GM23338 (cell line): Measurements from ENCODE around the gene APOOL. TPM values are rescaled to one million over a fixed set of nuclear protein-coding genes. Genes with fewer than 3 reads are reported as not detected.

ENCODE experiments used
- ATAC-seq: fragments of 200-7000 bp; cut with Tn5 transposase; 3 replicates; pipeline ENCODE4 v1.9.1; 2020
- DNase-seq: peaks from one replicate; pipeline ENCODE4 v3.0.0-alpha.2; 2015; ENCODE audit warnings: low spot score
- H2AFZ ChIP-seq: fragments of 200-600 bp; sonication (generic); 2 replicates; pipeline ENCODE4 v1.8.0; 2016; ENCODE audit warnings: antibody characterized with exemption, mild to moderate bottlenecking, moderate library complexity
- H3F3A ChIP-seq: fragments of 200-600 bp; sonication (generic); replicated peaks from 2 replicates; pipeline ENCODE4 v1.8.0; 2017; ENCODE audit warnings: antibody characterized with exemption, mixed run types, low read depth
- H3K27ac ChIP-seq: fragments of 200-600 bp; sonication (generic); 2 replicates; pipeline ENCODE4 v1.6.1; 2016; ENCODE audit warnings: low read depth
- H3K27me3 ChIP-seq: fragments of 200-600 bp; sonication (generic); 2 replicates; pipeline ENCODE4 v1.8.0; 2016; ENCODE audit warnings: mild to moderate bottlenecking, mixed run types, moderate library complexity; ENCODE audit not compliant: insufficient read depth
- H3K36me3 ChIP-seq: fragments of 200-600 bp; sonication (generic); 2 replicates; pipeline ENCODE4 v1.8.0; 2016; ENCODE audit warnings: mild to moderate bottlenecking; ENCODE audit not compliant: insufficient read depth
- H3K4me1 ChIP-seq: fragments of 200-600 bp; sonication (generic); 2 replicates; pipeline ENCODE4 v1.8.0; 2016; ENCODE audit warnings: mild to moderate bottlenecking, moderate library complexity; ENCODE audit not compliant: insufficient read depth
- H3K4me2 ChIP-seq: fragments of 200-600 bp; sonication (generic); 2 replicates; pipeline ENCODE4 v1.7.1; 2017; ENCODE audit warnings: mixed run types
- H3K4me3 ChIP-seq: fragments of 200-600 bp; sonication (generic); 2 replicates; pipeline ENCODE4 v1.6.1; 2016; ENCODE audit warnings: mixed run types
- H3K79me2 ChIP-seq: fragments of 200-600 bp; sonication (generic); replicated peaks from 2 replicates; pipeline ENCODE4 v1.8.0; 2017; ENCODE audit warnings: mild to moderate bottlenecking; ENCODE audit not compliant: insufficient read depth
- H3K9me2 ChIP-seq: fragments of 200-600 bp; sonication (generic); 2 replicates; pipeline ENCODE4 v1.8.0; 2017; ENCODE audit not compliant: insufficient read depth
- H4K20me1 ChIP-seq: fragments of 200-600 bp; sonication (generic); replicated peaks from 2 replicates; pipeline ENCODE4 v1.8.0; 2017; ENCODE audit warnings: mild to moderate bottlenecking; ENCODE audit not compliant: insufficient read depth
- H3K27ac Mint-ChIP-seq: 2 replicates; pipeline ENCODE4 v1.8.0; 2020; ENCODE audit warnings: inconsistent platforms, mild to moderate bottlenecking, moderate library complexity, mixed read lengths
- H3K27me3 Mint-ChIP-seq: 3 replicates; pipeline ENCODE4 v1.8.0; 2022; ENCODE audit warnings: low read depth, mild to moderate bottlenecking, moderate library complexity, mixed read lengths, inconsistent platforms; ENCODE audit not compliant: insufficient read depth, poor library complexity
- H3K36me3 Mint-ChIP-seq: 3 replicates; pipeline ENCODE4 v1.8.0; 2021; ENCODE audit warnings: low read depth, mild to moderate bottlenecking, inconsistent platforms, moderate library complexity, mixed read lengths
- H3K4me1 Mint-ChIP-seq: 3 replicates; pipeline ENCODE4 v1.8.0; 2020; ENCODE audit warnings: mild to moderate bottlenecking, inconsistent platforms, mixed read lengths
- H3K4me3 Mint-ChIP-seq: 3 replicates; pipeline ENCODE4 v1.8.0; 2021; ENCODE audit warnings: moderate library complexity, mild to moderate bottlenecking, inconsistent platforms, mixed read lengths
- H3K9me3 Mint-ChIP-seq: 3 replicates; pipeline ENCODE4 v1.8.0; 2020; ENCODE audit warnings: moderate library complexity, mild to moderate bottlenecking, inconsistent platforms, mixed read lengths
- CREB1 ChIP-seq: fragments of 250-450 bp; sonication (Bioruptor Pico); IDR thresholded peaks from 2 replicates; pipeline ENCODE4 v1.5.0; 2020; ENCODE audit warnings: low read depth, mild to moderate bottlenecking, moderate library complexity
- CTCF ChIP-seq, 2 experiments: fragments of 200-600 bp in 1 of 2; sonication (generic) in 1 of 2; conservative IDR thresholded peaks; 2 replicates each; pipeline versions ENCODE4 v1.5.1 to v1.6.1; 2016 to 2017; ENCODE audit warnings: antibody characterized with exemption in 2 of 2, low read depth in 2 of 2, mild to moderate bottlenecking in 2 of 2, moderate library complexity in 1 of 2
- ETS1 ChIP-seq: IDR thresholded peaks from 2 replicates; pipeline ENCODE4 v1.6.1; 2016; ENCODE audit warnings: antibody characterized with exemption
- EZH2 ChIP-seq: fragments of 200-600 bp; sonication (generic); IDR thresholded peaks from one replicate; pipeline ENCODE4 v1.8.0; 2017; ENCODE audit warnings: antibody characterized with exemption, mild to moderate bottlenecking, low read depth; ENCODE audit not compliant: unreplicated experiment
- EZH2phosphoT487 ChIP-seq: fragments of 200-600 bp; sonication (generic); IDR thresholded peaks from one replicate; pipeline ENCODE4 v1.8.1; 2018; ENCODE audit warnings: antibody characterized with exemption; ENCODE audit not compliant: unreplicated experiment
- JUNB ChIP-seq: IDR thresholded peaks from one replicate; pipeline ENCODE4 v1.6.1; 2016; ENCODE audit warnings: antibody characterized with exemption; ENCODE audit not compliant: unreplicated experiment
- NANOG ChIP-seq: IDR thresholded peaks from 2 replicates; pipeline ENCODE4 v1.6.1; 2016; ENCODE audit warnings: antibody characterized with exemption, borderline replicate concordance
- POLR2AphosphoS5 ChIP-seq: IDR thresholded peaks from 2 replicates; pipeline ENCODE4 v1.6.1; 2016; ENCODE audit warnings: antibody characterized with exemption, low read depth
- REST ChIP-seq: IDR thresholded peaks from one replicate; pipeline ENCODE4 v1.6.1; 2018; ENCODE audit warnings: antibody characterized with exemption; ENCODE audit not compliant: unreplicated experiment
- STAT1 ChIP-seq: IDR thresholded peaks from one replicate; pipeline ENCODE4 v1.6.1; 2016; ENCODE audit warnings: antibody characterized with exemption; ENCODE audit not compliant: unreplicated experiment
- ZNF114 ChIP-seq: fragments of 250-450 bp; sonication (Bioruptor Pico); IDR thresholded peaks from 2 replicates; pipeline ENCODE4 v1.5.0; 2020; ENCODE audit warnings: mild to moderate bottlenecking, moderate library complexity
- ZNF331 ChIP-seq: fragments of 250-450 bp; sonication (Bioruptor Pico); IDR thresholded peaks from 2 replicates; pipeline ENCODE4 v1.5.0; 2020; ENCODE audit warnings: low read depth, mild to moderate bottlenecking, moderate library complexity
- ZNF462 ChIP-seq: fragments of 250-450 bp; sonication (Bioruptor Pico); IDR thresholded peaks from 2 replicates; pipeline ENCODE4 v1.5.0; 2020; ENCODE audit warnings: mild to moderate bottlenecking, moderate library complexity
- polyA plus RNA-seq: library from polyadenylated mRNA; unstranded; fragments of >200 nt; fragmentation: Nextera tagmentation; extraction: Ambion mirVana; gene quantifications from 2 replicates; pipeline ENCODE4 v1.2.1, GENCODE V29; 2016
- total RNA-seq: library from RNA; depleted of rRNA; stranded (reverse); fragments of >200 nt; shearing (Covaris generic); gene quantifications from 2 replicates; pipeline ENCODE4 v1.2.3, GENCODE V29; 2014

The APOOL gene
- total and polyA plus RNA-seq, 2 experiments from 2014 or later = 10.4 to 11.0 TPM

- Histone ChIP-seq H2AFZ (no peak overlapping the region), H3K4me1 (no peaks in the 10 kb centered on the region), H3K4me3 (no peak overlapping the region), H3K9me2 (no peaks in the 10 kb centered on the region), H3K27me3 (no peaks in the 10 kb centered on the region), H3K4me2 (no peak overlapping the region), H4K20me1 (no peaks in the 10 kb centered on the region), H3K36me3 (no peaks in the 10 kb centered on the region), H3K27ac (no peak overlapping the region), H3K79me2 (peaks cover 53% of the 10 kb centered on the region), H3F3A (no peaks in the 10 kb centered on the region)
- no peaks in the 10 kb centered on the region for H3K9me3 Mint-ChIP-seq
- H3K36me3 Mint-ChIP-seq = peaks cover 16% of the 10 kb centered on the region; the same call in 2 of the 3 replicates
- ATAC-seq (no peak), DNase-seq (no peak)
- H3K4me1 Mint-ChIP-seq = peaks cover 14% of the 10 kb centered on the region; the same call in 2 of the 3 replicates
- H3K27me3 Mint-ChIP-seq = no peaks in the 10 kb centered on the region
- no peak overlapping the region for H3K27ac Mint-ChIP-seq
- no peak for TF ChIP-seq CTCF (conservative IDR thresholded peaks at IDR 0.05; ENCODE audit: low read depth in 2 of 2)
- no peak for TF ChIP-seq STAT1
- TF ChIP-seq ETS1 = no peak
- no peak for TF ChIP-seq ZNF331 (CRISPR knock-in tag)
- no peak for TF ChIP-seq EZH2
- TF ChIP-seq CREB1 = no peak
- no peak for TF ChIP-seq ZNF462 (CRISPR knock-in tag)
- TF ChIP-seq NANOG = no peak
- TF ChIP-seq EZH2phosphoT487 = no peak
- TF ChIP-seq ZNF114 (CRISPR knock-in tag) = no peak
- no peak for TF ChIP-seq JUNB
- TF ChIP-seq POLR2AphosphoS5 = no peak
- no peak for TF ChIP-seq REST
- H3K4me3 Mint-ChIP-seq = no peak overlapping the region
Measured at GRCh38 chrX:85018471-85018870, 14.8 kb downstream of the APOOL start.
